Astrocyte (in vitro differentiated cells and primary cell): ENCODE measurements around the gene PRIM2.
"Not testable (repeated sequence)": the region's sequence is repeated elsewhere in the genome, so short reads cannot be mapped to it uniquely, and the experiment has no call there.

Source experiments
- CTCF ChIP-seq: IDR thresholded peaks from 2 replicates; pipeline ENCODE4 v1.5.1; 2011; ENCODE audit warnings: low read depth, mild to moderate bottlenecking, inconsistent platforms, low read length, moderate library complexity; ENCODE audit not compliant: insufficient read depth
- EZH2 ChIP-seq: IDR thresholded peaks from 2 replicates; pipeline ENCODE4 v1.6.1; 2012; ENCODE audit warnings: mild to moderate bottlenecking, low read length, inconsistent platforms; ENCODE audit not compliant: insufficient read depth

- not testable (repeated sequence) for TF ChIP-seq CTCF, EZH2
These were observed 125.8 kb downstream of the PRIM2 start for GRCh38 chr6:57443181-57443580.
